Measurements from ENCODE around the gene AS3MT. TPM values are rescaled to one million over a fixed set of nuclear protein-coding genes. Genes with fewer than 3 reads are reported as not detected.

AS3MT gene
- total RNA-seq, 1 donor from 2014 or later: 17.1 TPM

DNA sequence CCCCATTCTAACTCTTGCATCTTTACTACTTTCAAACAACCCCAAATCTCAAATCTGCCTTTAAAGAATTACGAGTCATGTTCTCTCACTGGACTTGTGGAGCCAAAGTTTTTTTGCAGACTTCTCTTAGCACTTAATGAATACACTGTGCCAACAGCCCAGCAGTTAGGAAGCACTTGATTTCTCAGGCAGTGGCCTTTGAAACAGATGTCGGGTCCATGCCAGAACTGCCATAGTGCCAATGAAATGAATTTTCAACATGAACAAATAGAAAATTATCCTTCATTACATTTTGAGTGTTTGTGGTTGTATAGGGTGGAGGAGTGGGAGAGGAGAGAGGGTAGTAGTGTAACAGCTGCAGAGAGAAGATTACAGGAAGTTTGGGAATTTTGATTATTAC lies 9.4 kb upstream of the AS3MT start:
- TF ChIP-seq, protein P1, sequence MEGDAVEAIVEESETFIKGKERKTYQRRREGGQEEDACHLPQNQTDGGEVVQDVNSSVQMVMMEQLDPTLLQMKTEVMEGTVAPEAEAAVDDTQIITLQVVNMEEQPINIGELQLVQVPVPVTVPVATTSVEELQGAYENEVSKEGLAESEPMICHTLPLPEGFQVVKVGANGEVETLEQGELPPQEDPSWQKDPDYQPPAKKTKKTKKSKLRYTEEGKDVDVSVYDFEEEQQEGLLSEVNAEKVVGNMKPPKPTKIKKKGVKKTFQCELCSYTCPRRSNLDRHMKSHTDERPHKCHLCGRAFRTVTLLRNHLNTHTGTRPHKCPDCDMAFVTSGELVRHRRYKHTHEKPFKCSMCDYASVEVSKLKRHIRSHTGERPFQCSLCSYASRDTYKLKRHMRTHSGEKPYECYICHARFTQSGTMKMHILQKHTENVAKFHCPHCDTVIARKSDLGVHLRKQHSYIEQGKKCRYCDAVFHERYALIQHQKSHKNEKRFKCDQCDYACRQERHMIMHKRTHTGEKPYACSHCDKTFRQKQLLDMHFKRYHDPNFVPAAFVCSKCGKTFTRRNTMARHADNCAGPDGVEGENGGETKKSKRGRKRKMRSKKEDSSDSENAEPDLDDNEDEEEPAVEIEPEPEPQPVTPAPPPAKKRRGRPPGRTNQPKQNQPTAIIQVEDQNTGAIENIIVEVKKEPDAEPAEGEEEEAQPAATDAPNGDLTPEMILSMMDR (conservative IDR thresholded peaks at IDR 0.05; ENCODE audit: low read depth, low read length): no peak
- no peak for DNase-seq (ENCODE audit: low read depth)
- H3K4me3 ChIP-seq (ENCODE audit: low read depth, low read length): no peak overlapping the region

DNA sequence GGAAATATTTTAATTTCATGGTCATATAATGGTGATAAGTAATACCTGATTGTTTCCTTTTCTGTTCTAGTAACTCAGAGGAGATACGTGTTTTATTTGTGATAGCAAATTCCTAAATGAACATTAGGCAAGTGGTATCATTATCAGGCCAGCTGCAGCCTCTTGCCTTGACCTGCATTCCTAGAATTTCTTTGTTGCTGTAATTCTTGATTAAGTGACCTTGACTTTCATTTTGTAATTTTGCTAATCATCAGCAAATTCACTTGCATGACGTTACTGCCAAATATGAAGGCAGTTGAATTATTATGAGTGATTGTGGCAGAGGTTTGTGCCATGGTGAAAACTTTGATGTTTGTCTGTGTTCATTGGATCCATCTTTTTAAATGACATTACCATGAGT lies 5.6 kb upstream of the AS3MT start:
- H3K4me3 ChIP-seq (ENCODE audit: low read depth, low read length): no peak overlapping the region
- TF ChIP-seq, protein P1 (conservative IDR thresholded peaks at IDR 0.05; ENCODE audit: low read depth, low read length): no peak

DNA sequence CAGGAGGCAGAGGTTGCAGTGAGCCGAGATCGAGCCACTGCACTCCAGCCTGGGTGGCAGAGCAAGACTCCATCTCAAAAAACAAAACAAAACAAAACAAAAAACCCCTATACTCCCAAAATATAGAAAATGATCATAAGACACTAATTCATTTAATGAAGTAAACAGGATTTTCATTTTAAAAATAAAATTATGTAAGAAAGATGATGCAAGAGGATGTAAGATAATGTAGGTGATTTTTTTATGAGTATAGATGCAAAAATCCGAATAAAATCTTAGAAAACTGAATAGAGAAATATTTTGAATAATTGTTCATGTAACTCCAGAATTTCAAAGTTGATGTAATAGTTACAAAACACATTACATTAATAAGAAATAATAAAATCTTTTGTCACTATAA lies 3.6 kb upstream of the AS3MT start:
- no peak for DNase-seq (ENCODE audit: low read depth)
- no peak overlapping the region for H3K4me3 ChIP-seq (ENCODE audit: low read depth, low read length)
- TF ChIP-seq, protein P1 (conservative IDR thresholded peaks at IDR 0.05; ENCODE audit: low read depth, low read length): no peak

More for the DNA sequence above, 5.6 kb upstream of the AS3MT start:
- DNase-seq (ENCODE audit: low read depth): no peak

DNA sequence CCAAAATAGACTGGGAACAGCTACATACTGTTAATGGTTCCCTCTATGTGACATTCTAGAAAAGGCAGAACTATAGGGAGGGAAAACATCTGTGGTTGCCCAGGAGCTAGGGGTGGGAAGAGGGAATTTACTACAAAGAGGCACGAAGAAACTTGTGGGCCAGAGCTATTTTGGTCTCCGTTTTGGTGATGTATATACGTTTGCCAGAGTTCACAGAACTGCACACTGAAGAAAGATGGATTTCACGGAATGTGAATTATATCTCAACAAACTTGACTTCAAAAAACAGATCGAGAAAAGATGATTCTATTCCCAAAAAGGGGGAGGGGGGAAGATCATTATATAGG lies 386 bp upstream of the AS3MT start:
- no peak for DNase-seq (ENCODE audit: low read depth)
- TF ChIP-seq, protein P1 (conservative IDR thresholded peaks at IDR 0.05; ENCODE audit: low read depth, low read length): no peak
- peak overlapping the region; percentile 59 for H3K4me3 ChIP-seq (ENCODE audit: low read depth, low read length)

DNA sequence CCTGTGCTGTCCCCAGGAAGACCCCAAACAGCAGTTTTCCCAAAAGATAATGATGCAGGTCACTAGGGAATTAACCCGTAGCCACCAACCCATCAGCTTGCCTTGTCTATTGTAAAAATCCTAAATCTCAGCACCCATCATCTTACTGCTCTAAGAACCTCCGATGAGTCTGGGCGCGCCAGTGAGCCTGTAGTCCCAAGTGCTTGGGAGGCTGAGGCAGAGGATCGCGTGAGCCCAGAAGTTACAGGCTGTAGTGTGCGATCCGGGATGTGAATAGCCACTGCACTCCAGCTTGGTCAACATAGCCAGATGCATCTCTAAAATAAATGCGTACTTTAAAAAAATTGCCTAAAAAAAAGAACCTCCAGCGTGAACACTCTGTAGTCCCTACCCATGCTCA lies 951 bp downstream of the AS3MT start:
- DNase-seq (ENCODE audit: low read depth): no peak
- TF ChIP-seq, protein P1 (conservative IDR thresholded peaks at IDR 0.05; ENCODE audit: low read depth, low read length): no peak
- H3K4me3 ChIP-seq (ENCODE audit: low read depth, low read length): peak overlapping the region; percentile 59

DNA sequence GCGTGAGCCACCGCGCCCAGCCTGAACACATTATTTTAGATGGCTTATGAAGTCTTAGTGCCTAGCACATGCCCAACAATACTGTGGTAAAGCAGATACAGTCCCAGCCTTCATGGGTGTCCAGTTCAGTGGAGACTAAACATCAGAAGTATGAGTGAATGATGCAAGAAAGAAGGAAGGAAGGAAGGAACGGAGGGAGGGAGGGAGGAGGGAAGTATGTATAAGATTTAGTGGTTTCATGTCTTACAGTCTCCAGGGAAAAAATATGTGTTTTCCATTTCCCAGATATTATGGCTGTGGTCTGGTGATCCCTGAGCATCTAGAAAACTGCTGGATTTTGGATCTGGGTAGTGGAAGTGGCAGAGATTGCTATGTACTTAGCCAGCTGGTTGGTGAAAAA lies 2.9 kb downstream of the AS3MT start:
- no peak for DNase-seq (ENCODE audit: low read depth)
- H3K4me3 ChIP-seq (ENCODE audit: low read depth, low read length): no peak overlapping the region
- TF ChIP-seq, protein P1 (conservative IDR thresholded peaks at IDR 0.05; ENCODE audit: low read depth, low read length): no peak

DNA sequence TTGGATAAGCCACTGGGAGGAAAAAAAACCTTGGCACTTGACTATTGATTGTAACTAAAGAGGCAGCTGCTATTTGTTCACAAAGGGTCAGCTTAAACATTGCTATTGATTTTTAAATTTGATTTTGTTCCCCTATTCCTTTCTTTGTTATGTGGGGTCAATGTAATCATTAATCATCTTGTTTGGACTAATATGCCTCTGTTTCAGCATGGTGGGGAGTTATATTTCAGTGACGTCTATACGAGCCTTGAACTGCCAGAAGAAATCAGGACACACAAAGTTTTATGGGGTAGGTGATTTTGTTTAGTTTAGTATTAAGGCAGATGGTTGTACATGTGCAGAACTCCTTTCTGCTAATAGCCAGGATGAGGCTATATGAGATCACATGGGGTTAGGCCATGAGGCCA lies 7.5 kb downstream of the AS3MT start:
- no peak for DNase-seq (ENCODE audit: low read depth)

More for the DNA sequence above, 7.5 kb downstream of the AS3MT start:
- TF ChIP-seq, protein P1 (conservative IDR thresholded peaks at IDR 0.05; ENCODE audit: low read depth, low read length): no peak
- H3K4me3 ChIP-seq (ENCODE audit: low read depth, low read length): no peak overlapping the region

All from epithelial cell of proximal tubule (primary cell).